Upper lobe of left lung (tissue), 6 donors: Measurements from ENCODE around the gene OR52E2. TPM values are rescaled to one million over a fixed set of nuclear protein-coding genes. Genes with fewer than 3 reads are reported as not detected.

Experiments
- ATAC-seq, 2 donors: fragments of 200-7000 bp; cut with Tn5 transposase; one replicate each; pipeline ENCODE4 v1.9.1; 2022; ENCODE audit warnings: mild to moderate bottlenecking in 2 of 2, moderate library complexity in 2 of 2; ENCODE audit not compliant: low FRiP score in 2 of 2
- DNase-seq, 2 donors: peaks; one replicate each; pipeline ENCODE4 v3.0.0-alpha.2; 2019 to 2020
- H3K27ac ChIP-seq, 4 donors: fragments of 200-600 bp; sonication (generic); one replicate each; pipeline ENCODE4 v1.5.1; 2016 to 2019
- H3K27me3 ChIP-seq, 4 donors: fragments of 200-600 bp; sonication (generic); one replicate each; pipeline ENCODE4 v1.5.1; 2017 to 2019
- H3K36me3 ChIP-seq, 4 donors: fragments of 200-600 bp; sonication (generic); one replicate each; pipeline ENCODE4 v1.5.1; 2016 to 2019
- H3K4me1 ChIP-seq, 4 donors: fragments of 200-600 bp; sonication (generic); one replicate each; pipeline ENCODE4 v1.5.1; 2018 to 2019
- H3K4me3 ChIP-seq, 4 donors: fragments of 200-600 bp; sonication (generic); one replicate each; pipeline ENCODE4 v1.5.1; 2017 to 2019; ENCODE audit warnings: mild to moderate bottlenecking in 2 of 4, moderate library complexity in 1 of 4
- H3K9me3 ChIP-seq, 4 donors: fragments of 200-600 bp; sonication (generic); one replicate each; pipeline ENCODE4 v1.5.1; 2018 to 2019
- EP300 ChIP-seq, 4 donors: sonication (generic); formaldehyde crosslinking; IDR thresholded peaks; one replicate each; pipeline ENCODE4 v1.5.1; 2017; ENCODE audit warnings: antibody characterized with exemption in 4 of 4, control low read depth in 2 of 4
- POLR2A ChIP-seq, 4 donors: fragments of 450-650 bp; IDR thresholded peaks; one replicate each; pipeline ENCODE4 v1.5.1; 2016 to 2017; ENCODE audit warnings: antibody characterized with exemption in 4 of 4, mild to moderate bottlenecking in 2 of 4
- POLR2AphosphoS5 ChIP-seq, 2 donors: sonication (generic); formaldehyde crosslinking; IDR thresholded peaks; one replicate each; pipeline ENCODE4 v1.5.1; 2017; ENCODE audit warnings: antibody characterized with exemption in 2 of 2
- WGBS, 2 donors: methylation state at CpG; one replicate each; pipeline ENCODE4 v1.1.5; 2017 to 2018; 5-methylcytosine and 5-hydroxymethylcytosine counted together
- total RNA-seq, 6 donors: library from RNA; depleted of rRNA in 4 of 6; stranded (reverse); fragments of >200 nt in 4 of 6; gene quantifications; one replicate each; pipeline versions ENCODE4 v1.1.0 to v1.2.1, GENCODE V29; 2016 to 2021
- TF ChIP-seq, protein P1 (sequence below), 6 experiments: fragments of 450-650 bp in 4 of 6; fragments of 200-600 bp in 2 of 6; sonication (generic) in 2 of 6; IDR thresholded peaks; one replicate each; pipeline ENCODE4 v1.5.1; 2016 to 2019; ENCODE audit warnings: antibody characterized with exemption in 6 of 6
- donor health status: DM: no; HTN: no; CAD: no; lungs with moderate emphysema.
- donor health status: DM: no; HTN: yes; CAD: no; lungs with severe emphysema.

Gene OR52E2
- total RNA-seq, 6 donors from 2014 or later, result not detected

DNA sequence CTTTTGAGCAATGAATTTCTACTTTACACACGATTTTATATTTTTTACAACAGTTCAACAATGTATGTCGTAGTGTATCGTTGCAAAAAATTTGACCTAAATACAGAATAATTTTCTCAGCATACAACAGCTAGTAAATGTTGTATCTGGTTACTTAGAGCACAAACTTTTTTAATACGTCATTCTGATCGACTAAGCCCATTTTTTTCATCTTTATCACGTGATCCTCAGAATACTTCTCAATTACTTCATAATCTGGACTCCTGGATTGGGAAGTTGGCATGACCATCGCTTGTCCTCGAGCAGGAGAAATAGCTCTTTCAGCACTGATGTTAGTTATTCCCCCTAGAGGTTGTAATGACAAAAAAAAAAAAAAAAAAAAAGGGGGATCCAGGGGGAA lies 48.2 kb downstream of the OR52E2 start:
- 66 to 69% methylated on average over 8 of the region's 8 CpGs for WGBS, 2 donors
- TF ChIP-seq POLR2A (IDR thresholded peaks at IDR 0.05), result no peak
- no peak for TF ChIP-seq EP300 (IDR thresholded peaks at IDR 0.05)
- no peak for TF ChIP-seq POLR2AphosphoS5 (IDR thresholded peaks at IDR 0.05)
- TF ChIP-seq, protein P1, sequence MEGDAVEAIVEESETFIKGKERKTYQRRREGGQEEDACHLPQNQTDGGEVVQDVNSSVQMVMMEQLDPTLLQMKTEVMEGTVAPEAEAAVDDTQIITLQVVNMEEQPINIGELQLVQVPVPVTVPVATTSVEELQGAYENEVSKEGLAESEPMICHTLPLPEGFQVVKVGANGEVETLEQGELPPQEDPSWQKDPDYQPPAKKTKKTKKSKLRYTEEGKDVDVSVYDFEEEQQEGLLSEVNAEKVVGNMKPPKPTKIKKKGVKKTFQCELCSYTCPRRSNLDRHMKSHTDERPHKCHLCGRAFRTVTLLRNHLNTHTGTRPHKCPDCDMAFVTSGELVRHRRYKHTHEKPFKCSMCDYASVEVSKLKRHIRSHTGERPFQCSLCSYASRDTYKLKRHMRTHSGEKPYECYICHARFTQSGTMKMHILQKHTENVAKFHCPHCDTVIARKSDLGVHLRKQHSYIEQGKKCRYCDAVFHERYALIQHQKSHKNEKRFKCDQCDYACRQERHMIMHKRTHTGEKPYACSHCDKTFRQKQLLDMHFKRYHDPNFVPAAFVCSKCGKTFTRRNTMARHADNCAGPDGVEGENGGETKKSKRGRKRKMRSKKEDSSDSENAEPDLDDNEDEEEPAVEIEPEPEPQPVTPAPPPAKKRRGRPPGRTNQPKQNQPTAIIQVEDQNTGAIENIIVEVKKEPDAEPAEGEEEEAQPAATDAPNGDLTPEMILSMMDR (IDR thresholded peaks at IDR 0.05), result no peak

More for the DNA sequence above, 48.2 kb downstream of the OR52E2 start:
- H3K36me3 ChIP-seq, result no peaks in the 10 kb centered on the region
- no peaks in the 10 kb centered on the region for H3K27me3 ChIP-seq
- no peaks in the 10 kb centered on the region for H3K4me1 ChIP-seq
- H3K4me3 ChIP-seq, result no peak overlapping the region
- H3K9me3 ChIP-seq, result no peaks in the 10 kb centered on the region
- H3K27ac ChIP-seq, result no peak overlapping the region
- ATAC-seq, result no peak
- DNase-seq, result no peak

Other genes starting within 250 kb of the OR52E2 start
- not detected for gene OR51F2, start 238.3 kb downstream of the OR52E2 start, total RNA-seq
- gene OR51S1, start 210.4 kb downstream of the OR52E2 start, total RNA-seq, result not detected
- gene OR51T1, start 177.7 kb downstream of the OR52E2 start, total RNA-seq, result not detected
- gene OR51A7, start 155.8 kb downstream of the OR52E2 start, total RNA-seq, result not detected
- gene OR51G2, start 140.3 kb downstream of the OR52E2 start, total RNA-seq, result not detected
- gene OR51G1, start 135.3 kb downstream of the OR52E2 start, total RNA-seq, result not detected
- gene OR51A4, start 112.0 kb downstream of the OR52E2 start, total RNA-seq, result not detected
- not detected for gene OR51A2, start 103.9 kb downstream of the OR52E2 start, total RNA-seq
- not detected for gene OR51L1, start 64.8 kb downstream of the OR52E2 start, total RNA-seq
- not detected for gene OR52J3, start 13.1 kb downstream of the OR52E2 start, total RNA-seq
- not detected for gene OR52E1, start 9.9 kb upstream of the OR52E2 start, total RNA-seq
- gene OR52A5, start 78.7 kb upstream of the OR52E2 start, total RNA-seq, result not detected
- not detected for gene OR52A1, start 95.1 kb upstream of the OR52E2 start, total RNA-seq
- not detected for gene OR51V1, start 141.1 kb upstream of the OR52E2 start, total RNA-seq
- gene HBB, start 167.4 kb upstream of the OR52E2 start, total RNA-seq, result 1,000 to 10,000 TPM in 2 of 6 donors, 100 to 1,000 TPM in 2, 10 to 100 TPM in 2; 26.2 to 1,949 (median 399) TPM
- 1 to 10 TPM in 1 of 6 donors, not detected in 5; 7.2 TPM for gene HBD, start 174.9 kb upstream of the OR52E2 start, total RNA-seq
- 1 to 10 TPM in 2 of 6 donors, not detected in 4; 2.9 to 4.6 TPM for gene HBG1, start 190.2 kb upstream of the OR52E2 start, total RNA-seq
- gene HBG2, start 195.2 kb upstream of the OR52E2 start, total RNA-seq, result 10 to 100 TPM in 1 of 6 donors, 1 to 10 TPM in 1, not detected in 4; 10.0 to 15.8 TPM
- 1 to 10 TPM in 2 of 6 donors, not detected in 4; 2.5 to 3.0 TPM for gene HBE1, start 210.3 kb upstream of the OR52E2 start, total RNA-seq
- under 1 TPM in 1 of 6 donors, not detected in 5; 0.27 TPM for gene OR51B4, start 242.3 kb upstream of the OR52E2 start, total RNA-seq